ENCODE data around the gene CHRND.

CHRND gene

GRCh38 chr2:232487385-232488096 lies 38.4 kb upstream of the CHRND start, which contains the start of gene ECEL1:
Gene ECEL1, minus strand, starts transcription at chr2:232487834. Its CDS starts 1,181 bp downstream, at chr2:232486653.
- DNase-seq (ENCODE audit: low read depth, low spot score), result no peak

GRCh38 chr2:232488097-232488711 lies 37.8 kb upstream of the CHRND start:
- no peak for DNase-seq (ENCODE audit: low read depth, low spot score)

- no peak for DNase-seq (ENCODE audit: low read depth, low spot score)
Observed at GRCh38 chr2:232488721-232489300, 37.1 kb upstream of the CHRND start.

GRCh38 chr2:232489516-232490220 lies 36.3 kb upstream of the CHRND start:
- DNase-seq (ENCODE audit: low read depth, low spot score), result no peak

- no peak for DNase-seq (ENCODE audit: low read depth, low spot score)
Observed at GRCh38 chr2:232490221-232491138, 35.5 kb upstream of the CHRND start.

- no peak for DNase-seq (ENCODE audit: low read depth, low spot score)
Observed at GRCh38 chr2:232491139-232491780, 34.7 kb upstream of the CHRND start.

GRCh38 chr2:232492236-232492848 lies 33.6 kb upstream of the CHRND start:
- no peak for DNase-seq (ENCODE audit: low read depth, low spot score)

GRCh38 chr2:232492963-232493700 lies 32.8 kb upstream of the CHRND start:
- DNase-seq (ENCODE audit: low read depth, low spot score), result no peak

- DNase-seq (ENCODE audit: low read depth, low spot score), result no peak
Observed at GRCh38 chr2:232493701-232494474, 32.1 kb upstream of the CHRND start.

- DNase-seq (ENCODE audit: low read depth, low spot score), result no peak
Observed at GRCh38 chr2:232494542-232494941, 31.4 kb upstream of the CHRND start.

GRCh38 chr2:232495292-232495691 lies 30.7 kb upstream of the CHRND start:
- no peak for DNase-seq (ENCODE audit: low read depth, low spot score)

- no peak for DNase-seq (ENCODE audit: low read depth, low spot score)
Observed at GRCh38 chr2:232496501-232497270, 29.3 kb upstream of the CHRND start.

- DNase-seq (ENCODE audit: low read depth, low spot score), result no peak
Observed at GRCh38 chr2:232497348-232497747, 28.6 kb upstream of the CHRND start.

- no peak for DNase-seq (ENCODE audit: low read depth, low spot score)
Observed at GRCh38 chr2:232498452-232498851, 27.5 kb upstream of the CHRND start.

- no peak for DNase-seq (ENCODE audit: low read depth, low spot score)
Observed at GRCh38 chr2:232501331-232501771, 24.6 kb upstream of the CHRND start.

- no peak for DNase-seq (ENCODE audit: low read depth, low spot score)
Observed at GRCh38 chr2:232501794-232502390, 24.1 kb upstream of the CHRND start.

GRCh38 chr2:232502511-232502910 lies 23.4 kb upstream of the CHRND start:
- DNase-seq (ENCODE audit: low read depth, low spot score), result no peak

Measured in activated CD4-positive, CD25-positive, alpha-beta regulatory T cell treated with anti-CD3 and anti-CD28 coated beads, Interleukin-2, amount 50 U/mL, for 16 hours (primary cell).